GM12873 (cell line): ENCODE measurements around the gene SBNO1.

ENCODE experiments used
- CTCF ChIP-seq: IDR thresholded peaks from 2 replicates; pipeline ENCODE4 v1.5.1; 2012; ENCODE audit warnings: low read depth, mild to moderate bottlenecking, moderate library complexity, low read length, control low read depth; ENCODE audit not compliant: insufficient read depth; ENCODE audit errors: missing control alignments

Gene SBNO1

GRCh38 chr12:123293178-123293760 is 71.4 kb downstream of the SBNO1 start:
- TF ChIP-seq CTCF, result no peak

- TF ChIP-seq CTCF, result no peak
Observed at GRCh38 chr12:123289911-123290310, 74.7 kb downstream of the SBNO1 start.

GRCh38 chr12:123288751-123289346 is 75.8 kb downstream of the SBNO1 start:
- no peak for TF ChIP-seq CTCF

- no peak for TF ChIP-seq CTCF
Observed at GRCh38 chr12:123286652-123287373, 77.8 kb downstream of the SBNO1 start.

- no peak for TF ChIP-seq CTCF
Observed at GRCh38 chr12:123284669-123285068, 80.0 kb downstream of the SBNO1 start.

- no peak for TF ChIP-seq CTCF
Observed at GRCh38 chr12:123283461-123283860, 81.2 kb downstream of the SBNO1 start.

GRCh38 chr12:123282111-123282510 is 82.5 kb downstream of the SBNO1 start:
- no peak for TF ChIP-seq CTCF
